Activated CD4-positive, alpha-beta T cell treated with anti-CD3 and anti-CD28 coated beads, Interleukin-10, Interleukin-2, amounts not matched to agents 100 ng/mL and 50 ng/mL, durations not matched to agents 16 hours and 8 hours (primary cell): Measurements from ENCODE around the gene ZKSCAN5.
"Not testable (repeated sequence)": the region's sequence is repeated elsewhere in the genome, so short reads cannot be mapped to it uniquely, and the experiment has no call there.

Experiments
- DNase-seq: peaks from one replicate; pipeline ENCODE4 v3.0.0-alpha.2; 2020

ZKSCAN5 gene

DNA sequence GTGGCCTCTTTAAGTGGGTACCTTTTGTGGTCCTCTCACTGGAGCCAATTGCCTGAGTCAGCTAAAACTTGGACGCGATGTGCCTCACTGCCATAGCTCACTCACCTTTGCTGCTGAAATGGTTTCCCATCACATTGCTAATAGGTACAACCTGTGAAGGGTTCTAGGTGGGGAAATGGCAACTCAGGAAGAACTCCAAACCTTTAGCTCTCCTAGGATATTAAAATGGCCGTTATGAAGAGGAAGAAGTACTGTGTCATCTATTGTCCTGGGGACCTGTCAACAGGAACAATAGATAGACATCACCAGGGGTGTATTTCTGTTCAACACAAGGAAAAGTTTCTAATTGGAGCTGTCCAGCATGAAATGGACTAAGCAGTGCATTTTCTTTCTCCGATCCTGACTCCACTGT lies 52.7 kb downstream of the ZKSCAN5 start:
- DNase-seq, result no peak

DNA sequence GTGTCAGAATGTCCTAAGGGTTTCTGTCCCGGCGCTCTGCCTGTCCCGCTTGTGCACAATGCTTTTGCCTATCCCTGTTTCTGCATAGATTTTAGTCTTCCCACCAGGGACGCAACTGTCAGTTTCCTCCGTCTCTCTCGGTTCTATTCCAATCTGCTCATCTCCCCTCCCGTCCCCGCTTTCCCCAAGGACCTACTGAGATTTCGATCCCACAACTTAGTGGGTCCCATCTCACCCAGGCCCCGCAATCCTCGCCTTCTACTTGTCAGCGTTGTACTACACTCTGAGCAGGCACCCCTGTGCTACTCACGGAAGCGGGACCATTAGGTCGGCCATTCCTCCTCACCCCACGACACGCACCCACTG lies 53.5 kb downstream of the ZKSCAN5 start:
- DNase-seq, result peak; percentile 5

DNA sequence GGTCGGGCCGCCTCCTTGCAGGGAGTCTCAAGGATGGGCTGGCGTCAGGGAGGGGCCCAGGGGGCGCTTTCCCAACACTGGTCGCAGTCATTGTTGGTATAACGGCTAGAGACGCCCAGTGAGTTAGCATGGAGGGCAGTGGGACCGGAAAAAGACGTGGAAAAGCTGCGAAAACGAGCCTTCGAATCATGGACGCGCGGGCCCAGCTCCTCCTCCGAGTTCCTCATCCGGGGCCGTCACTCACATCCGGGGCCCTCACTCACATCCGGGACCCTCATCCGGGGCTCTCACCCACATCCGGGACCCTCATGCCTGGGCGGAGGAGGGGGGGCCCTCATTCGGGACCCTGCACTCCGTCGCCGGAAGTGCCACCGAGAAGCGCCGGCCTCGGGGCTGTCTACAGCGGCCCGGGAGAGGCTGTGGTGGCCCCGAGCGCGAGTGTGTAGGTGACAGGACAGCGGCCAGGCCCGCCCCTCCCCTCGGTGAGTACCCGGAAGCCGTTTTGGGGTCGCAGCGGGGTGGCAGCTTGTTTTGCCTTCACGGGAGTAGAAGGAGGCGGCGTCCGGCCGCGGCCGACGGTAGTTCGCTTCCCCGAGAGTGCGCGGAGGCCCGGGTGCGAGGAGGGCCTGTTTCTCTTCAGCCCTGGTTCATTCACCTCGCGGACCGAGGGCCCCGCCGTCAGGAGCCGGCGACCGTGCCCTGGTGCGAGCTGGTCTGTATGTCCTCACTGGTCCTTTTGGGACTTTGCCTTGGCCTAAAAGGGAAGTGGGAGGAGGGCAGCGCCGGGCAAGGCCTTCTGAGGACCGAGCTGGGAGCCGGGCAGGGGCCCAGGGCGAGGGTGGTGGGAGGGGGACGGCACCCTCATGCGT lies 54.1 kb downstream of the ZKSCAN5 start, which contains the start of gene ZNF655:
Gene ZNF655, plus strand, starts transcription at position 337 of the 869 bp plus-strand sequence. CDS start 1,918 bp downstream, outside the sequence.
- DNase-seq, result peak; percentile 89

DNA sequence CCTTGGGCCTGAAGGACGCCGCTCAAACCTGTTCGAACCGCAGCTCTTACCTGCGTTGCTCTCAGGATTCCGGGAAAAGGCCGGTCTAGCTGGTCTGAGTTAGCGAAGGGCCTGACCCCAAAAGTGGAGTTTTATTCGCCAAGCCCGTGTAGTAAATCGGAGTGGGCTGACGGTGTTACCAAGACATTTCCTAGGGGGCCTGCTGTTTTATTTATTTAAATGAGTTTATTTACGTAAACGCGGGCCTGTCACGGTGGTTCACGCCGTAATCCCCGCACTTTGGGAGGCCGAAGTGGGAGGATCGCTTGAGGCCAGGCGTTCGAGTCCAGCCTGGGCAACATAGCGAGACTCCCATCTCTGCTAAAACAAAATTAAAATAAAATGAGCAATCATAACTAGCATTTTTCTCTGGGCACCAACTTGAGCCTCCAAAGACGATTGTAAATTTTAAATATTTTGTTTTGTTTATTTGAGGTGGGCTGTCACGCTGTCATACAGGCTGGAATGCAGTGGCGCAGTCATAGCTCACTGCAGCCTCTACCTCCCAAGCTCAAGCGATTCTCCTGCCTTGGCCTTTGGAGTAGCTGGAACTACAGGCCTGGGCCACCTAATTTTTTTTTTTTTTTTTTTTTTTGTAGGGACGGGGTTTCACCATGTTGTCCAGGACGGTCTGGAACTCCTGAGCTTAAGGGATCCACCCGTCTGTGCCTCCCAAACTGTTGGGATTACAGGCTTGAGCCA lies 54.9 kb downstream of the ZKSCAN5 start:
- no peak for DNase-seq

DNA sequence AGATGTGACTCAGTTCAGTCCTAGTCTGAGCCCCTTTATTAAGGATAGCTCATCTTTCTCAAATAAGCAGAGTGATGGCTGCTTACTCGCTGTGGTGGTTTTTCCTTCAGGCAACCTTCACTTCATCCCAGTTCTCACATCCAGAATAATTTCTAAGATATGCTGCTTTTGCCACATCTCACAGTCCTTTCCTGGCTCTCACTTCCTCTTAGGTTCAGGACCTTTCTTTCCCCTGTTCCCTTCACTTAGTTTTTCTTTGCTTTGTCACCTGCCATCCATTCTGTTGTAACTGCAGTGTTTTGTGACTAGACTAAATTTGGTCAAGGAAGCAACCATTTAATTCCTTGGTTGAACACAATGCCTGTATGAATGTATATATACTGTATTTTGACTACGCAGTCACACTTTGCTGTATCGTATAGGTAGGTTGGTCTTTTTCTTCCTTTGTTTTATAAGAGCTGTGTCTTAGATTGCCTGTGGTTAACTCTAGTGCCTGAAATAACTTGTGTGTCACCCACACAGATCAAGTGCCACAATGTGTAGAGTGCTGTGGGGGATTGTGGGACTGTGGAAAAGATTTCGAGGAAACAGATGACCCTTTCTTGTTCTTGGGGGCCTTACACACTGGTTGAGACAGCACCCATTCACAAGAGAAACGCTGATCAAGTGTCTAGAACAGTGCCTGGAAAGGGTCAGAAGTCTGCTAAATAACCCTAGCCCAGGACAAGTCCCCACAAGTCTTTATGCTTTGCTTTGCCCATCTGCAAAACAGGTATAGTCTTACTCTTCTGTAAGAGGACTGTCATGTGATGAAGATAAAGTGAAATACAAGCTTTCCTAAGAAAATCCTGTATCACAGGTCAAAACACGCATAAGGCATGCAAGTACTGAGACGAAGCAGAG lies 56.6 kb downstream of the ZKSCAN5 start:
- DNase-seq, result no peak

DNA sequence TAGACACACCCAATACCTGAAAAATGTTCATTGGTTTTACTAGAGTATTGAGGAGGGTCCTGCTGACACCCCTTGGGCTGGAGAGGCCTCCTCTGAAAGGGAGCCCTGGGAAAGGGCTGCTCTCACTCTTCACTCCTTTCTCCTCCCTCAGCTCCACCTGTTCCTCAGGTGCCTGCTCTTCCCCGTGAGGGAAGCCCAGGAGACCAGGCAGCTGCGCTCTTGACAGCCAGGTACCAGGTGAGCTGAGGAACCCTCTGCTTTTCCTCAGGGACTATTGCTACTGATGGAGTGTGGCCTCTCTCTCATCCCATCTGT lies 57.2 kb downstream of the ZKSCAN5 start:
- no peak for DNase-seq

GRCh38 chr7:99562114-99562784 lies 57.8 kb downstream of the ZKSCAN5 start:
- no peak for DNase-seq

GRCh38 chr7:99562832-99563231 lies 58.4 kb downstream of the ZKSCAN5 start:
- DNase-seq, result peak; percentile 75

DNA sequence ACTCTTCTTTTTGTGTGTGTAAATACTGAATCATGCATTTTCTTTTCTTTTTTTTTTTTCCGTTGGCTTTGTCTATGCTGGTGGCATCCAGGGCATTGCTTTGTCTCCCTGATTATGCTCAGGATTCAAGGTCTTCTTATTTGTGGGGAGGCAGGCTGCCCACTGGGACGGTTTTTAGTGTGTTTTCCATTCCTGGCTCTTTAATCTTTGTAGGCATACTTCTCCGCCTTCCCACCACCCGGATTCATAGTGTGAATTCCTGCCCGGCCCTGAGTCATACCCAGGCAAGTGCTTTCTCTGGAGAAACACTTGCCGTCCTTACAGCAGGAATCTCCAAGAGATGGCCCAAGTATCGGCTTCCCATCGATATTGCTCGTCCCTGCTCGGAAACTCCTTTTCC lies 59.2 kb downstream of the ZKSCAN5 start:
- no peak for DNase-seq

DNA sequence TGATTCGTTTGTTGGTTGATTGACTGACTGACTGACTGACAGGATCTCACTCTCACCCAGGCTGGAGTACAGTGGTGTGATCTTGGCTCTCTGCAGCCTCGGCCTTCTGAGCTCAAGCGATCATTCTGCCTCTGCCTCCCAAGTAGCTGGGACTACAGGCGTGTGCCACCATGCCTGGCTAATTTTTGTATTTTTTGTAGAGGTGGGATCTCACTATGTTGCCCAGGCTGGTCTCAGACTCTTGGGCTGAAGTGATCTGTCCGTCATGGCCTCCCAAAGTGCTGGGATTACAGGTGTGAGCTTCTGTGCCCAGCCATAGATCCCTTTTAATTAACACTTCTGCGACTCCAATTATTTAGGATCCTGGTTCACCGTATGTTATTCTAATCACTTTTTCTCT lies 64.3 kb downstream of the ZKSCAN5 start:
- not testable (repeated sequence) for DNase-seq

DNA sequence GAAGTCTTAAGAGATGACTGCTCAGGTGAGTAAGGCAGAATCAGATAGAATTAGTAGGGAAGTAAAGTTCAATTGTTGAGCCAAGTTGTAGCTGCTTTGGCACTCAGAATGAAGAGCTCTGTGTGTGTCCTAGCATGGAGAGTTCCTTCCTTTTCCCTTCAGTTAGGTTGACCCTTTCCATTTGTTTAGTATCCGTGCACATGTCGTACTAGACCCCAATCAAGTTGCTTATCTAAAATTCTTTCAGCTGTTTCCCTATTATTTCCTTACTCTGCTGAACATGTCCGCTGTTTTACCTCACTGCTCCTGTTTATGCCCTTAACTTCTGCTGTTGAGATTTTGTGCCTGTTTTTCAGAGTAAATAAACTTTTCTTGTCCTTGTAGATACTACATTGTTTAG lies 67.3 kb downstream of the ZKSCAN5 start:
- no peak for DNase-seq

DNA sequence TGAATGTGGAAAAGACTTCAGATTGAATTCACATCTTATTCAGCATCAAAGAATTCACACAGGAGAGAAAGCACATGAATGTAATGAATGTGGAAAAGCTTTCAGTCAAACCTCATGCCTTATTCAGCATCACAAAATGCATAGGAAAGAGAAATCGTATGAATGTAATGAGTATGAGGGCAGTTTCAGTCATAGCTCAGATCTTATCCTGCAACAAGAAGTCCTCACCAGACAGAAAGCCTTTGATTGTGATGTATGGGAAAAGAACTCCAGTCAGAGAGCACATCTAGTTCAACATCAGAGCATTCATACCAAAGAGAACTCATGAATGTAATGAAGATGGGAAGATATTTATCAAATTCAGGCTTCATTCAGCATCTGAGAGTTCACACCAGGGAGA lies 68.8 kb downstream of the ZKSCAN5 start:
- no peak for DNase-seq

DNA sequence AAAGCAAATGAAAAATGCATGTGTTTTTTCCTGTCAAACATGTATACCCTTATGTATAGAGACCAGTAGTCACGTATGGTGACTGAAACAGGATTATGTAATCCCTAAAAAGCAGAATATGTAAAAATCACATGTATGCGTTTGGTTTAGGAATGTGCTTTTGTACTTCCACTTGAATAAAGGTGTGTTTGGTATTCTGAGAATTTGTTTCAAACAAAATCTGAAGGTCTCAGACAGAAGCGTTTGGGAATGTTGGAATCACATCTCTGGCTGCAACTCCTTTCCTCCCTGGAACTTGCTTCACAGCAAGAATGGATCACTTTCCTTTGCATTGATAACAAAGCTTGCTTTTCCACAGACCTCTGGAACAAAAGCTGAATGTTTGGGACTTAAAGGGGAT lies 71.8 kb downstream of the ZKSCAN5 start:
- DNase-seq, result no peak

GRCh38 chr7:99579281-99579955 lies 75.0 kb downstream of the ZKSCAN5 start:
- DNase-seq, result no peak

DNA sequence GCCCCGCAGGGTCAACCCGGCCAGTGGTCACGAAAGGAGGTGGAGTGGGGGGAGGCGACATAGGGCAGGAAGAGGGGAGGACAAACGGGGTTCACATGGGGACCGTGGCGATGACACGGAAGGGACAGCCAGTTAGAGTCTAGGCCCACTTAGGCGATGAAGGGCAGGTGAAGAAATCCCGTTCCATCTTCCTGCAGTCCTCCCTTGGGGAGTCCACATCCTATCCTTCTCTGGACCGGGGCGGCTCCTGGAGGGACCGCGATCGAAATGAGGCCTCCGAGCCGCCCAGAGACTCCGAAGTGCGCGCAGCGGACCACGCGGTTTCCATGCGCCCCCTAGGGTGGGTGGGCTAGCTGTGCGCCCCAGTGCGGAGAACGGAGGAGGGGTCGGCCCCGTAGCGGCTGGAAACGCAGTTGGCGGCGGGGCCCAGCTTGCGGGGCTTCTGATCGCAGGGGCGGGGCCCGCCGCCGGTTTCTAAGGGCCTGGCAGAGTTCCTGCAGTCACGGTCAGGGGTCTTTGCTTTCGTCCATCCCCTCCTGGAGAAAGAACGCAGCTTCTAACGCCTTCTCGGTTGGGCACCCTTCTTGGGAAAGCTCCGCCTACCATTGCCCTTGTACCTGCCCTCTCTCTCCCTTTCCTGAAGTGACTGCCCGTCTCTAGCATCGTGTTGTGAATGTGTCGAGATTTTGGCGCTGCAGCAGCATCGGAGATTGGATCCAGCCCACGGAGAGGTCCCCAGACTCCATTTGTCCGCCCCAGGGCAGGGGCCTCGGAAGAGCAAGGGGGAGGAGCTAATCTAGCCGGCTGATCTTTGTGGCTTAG lies 75.7 kb downstream of the ZKSCAN5 start:
- DNase-seq, result peak; percentile 40

DNA sequence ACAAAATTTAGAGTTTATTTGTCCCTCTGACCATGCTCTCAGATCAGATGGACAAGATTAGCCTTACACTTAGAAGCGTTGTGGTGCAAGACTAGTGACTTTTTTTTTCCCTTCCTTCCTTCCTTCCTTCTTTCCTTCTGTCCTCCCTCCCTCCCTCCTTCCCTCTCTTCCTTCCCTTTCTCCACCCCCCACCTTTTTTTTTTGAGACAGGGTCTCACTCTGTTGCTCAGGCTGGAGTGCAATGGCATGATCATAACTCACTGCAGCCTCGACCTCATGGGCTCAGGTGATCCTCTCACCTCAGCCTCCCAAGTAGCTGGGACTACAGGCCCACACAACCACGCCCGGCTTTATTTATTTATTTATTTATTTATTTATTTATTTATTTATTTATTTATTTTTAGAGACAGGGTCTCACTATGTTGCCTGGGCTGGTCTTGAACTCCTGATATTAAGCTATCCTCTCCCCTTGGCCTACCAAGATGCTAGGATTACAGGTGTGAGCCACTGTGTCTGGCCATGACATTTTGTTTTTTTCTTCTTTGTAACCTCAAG lies 76.4 kb downstream of the ZKSCAN5 start:
- not testable (repeated sequence) for DNase-seq
